Measurements from ENCODE around the gene OSBPL6.

GRCh38 chr2:178297091-178297411 lies 102.7 kb downstream of the OSBPL6 start:
- TF ChIP-seq CTCF (IDR thresholded peaks at IDR 0.05): no peak
- no peak for TF ChIP-seq ZFX (IDR thresholded peaks at IDR 0.05; ENCODE audit: borderline replicate concordance)

Measured in 22Rv1 (cell line).